Endometrial microvascular endothelial cells (primary cell): ENCODE results near the gene TP63. TPM values are rescaled to one million over a fixed set of nuclear protein-coding genes. Genes with fewer than 3 reads are reported as not detected.

Experiments used
- in situ Hi-C: cut with HindIII; loops from 2 replicates; pipeline ENCODE4 v1.10.0; 2017; ENCODE audit warnings: low sequenced_read_pairs, low pct_unique_long_range_greater_than_20kb; ENCODE audit errors: inconsistent ontology term
- total RNA-seq: library from RNA; depleted of rRNA; stranded (reverse); fragments of >200 nt; gene quantifications from one replicate; pipeline ENCODE4 v1.2.3, GENCODE V29; 2015; ENCODE audit errors: inconsistent ontology term

TP63 gene
- total RNA-seq, 1 donor from 2014 or later: not detected

DNA sequence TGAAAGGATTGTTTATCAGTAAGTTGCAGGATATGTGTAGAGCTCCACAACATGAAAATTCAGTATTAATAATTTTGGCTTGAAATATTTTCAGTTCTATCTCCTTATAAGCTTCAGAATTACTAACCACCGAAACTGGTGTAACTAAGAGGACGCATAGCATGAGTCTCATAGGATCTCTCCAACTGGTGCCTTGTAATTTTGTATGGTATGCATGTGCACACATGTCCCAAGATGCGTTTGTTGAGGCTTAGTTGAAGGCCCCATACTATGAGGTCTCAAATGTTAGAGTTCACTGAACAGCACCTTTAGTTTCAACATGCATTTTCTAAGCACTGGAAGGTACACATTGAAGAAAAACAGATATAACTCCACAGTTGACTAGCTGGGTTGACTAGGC is 195.4 kb downstream of the TP63 start:
- in situ Hi-C loops: no loop called here

- in situ Hi-C loops: no loop called here
These were observed 195.9 kb downstream of the TP63 start for GRCh38 chr3:189827108-189827507.

GRCh38 chr3:189830401-189830800 is 199.2 kb downstream of the TP63 start:
- in situ Hi-C loops: no loop called here

GRCh38 chr3:189833266-189833665 is 202.1 kb downstream of the TP63 start:
- in situ Hi-C loops: no loop called here

DNA sequence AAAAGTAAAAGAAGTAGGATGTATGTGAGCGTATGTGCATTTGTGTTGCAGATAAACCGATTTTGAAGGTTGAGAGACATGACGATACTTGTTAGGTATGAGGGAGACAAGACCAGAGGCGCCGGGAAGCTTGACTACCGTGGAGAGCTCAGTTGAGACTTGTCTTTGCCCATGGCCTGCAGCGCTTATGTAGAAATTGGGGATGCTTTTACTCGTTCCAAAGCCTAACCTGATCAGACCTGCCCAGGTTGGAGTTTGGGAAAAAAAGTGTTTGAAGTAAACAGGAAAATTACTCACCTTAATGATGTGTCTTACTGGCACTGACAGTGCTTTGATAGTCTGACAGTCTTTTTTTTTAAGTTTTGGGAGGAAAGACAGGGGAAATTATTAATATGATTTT is 202.8 kb downstream of the TP63 start:
- in situ Hi-C loops: no loop called here

DNA sequence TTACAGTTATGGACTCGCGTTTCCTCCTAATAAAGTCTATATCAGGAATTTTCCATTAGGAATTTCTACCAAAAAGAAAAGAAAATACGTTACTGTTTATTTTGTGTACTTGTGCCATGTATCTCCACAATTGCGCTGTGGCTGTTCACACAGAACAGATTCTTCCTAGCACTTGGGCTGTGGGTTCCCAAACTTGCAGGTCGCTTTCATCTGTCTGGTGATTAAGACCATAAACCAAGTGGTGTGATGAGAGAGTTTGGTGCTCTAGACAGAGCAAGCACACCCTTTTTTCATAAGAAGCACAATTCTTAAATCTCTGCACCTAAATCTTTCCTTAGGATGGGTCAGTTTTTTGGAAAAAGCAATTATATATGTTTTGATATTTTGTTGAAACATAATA is 203.3 kb downstream of the TP63 start:
- in situ Hi-C loops: no loop called here

DNA sequence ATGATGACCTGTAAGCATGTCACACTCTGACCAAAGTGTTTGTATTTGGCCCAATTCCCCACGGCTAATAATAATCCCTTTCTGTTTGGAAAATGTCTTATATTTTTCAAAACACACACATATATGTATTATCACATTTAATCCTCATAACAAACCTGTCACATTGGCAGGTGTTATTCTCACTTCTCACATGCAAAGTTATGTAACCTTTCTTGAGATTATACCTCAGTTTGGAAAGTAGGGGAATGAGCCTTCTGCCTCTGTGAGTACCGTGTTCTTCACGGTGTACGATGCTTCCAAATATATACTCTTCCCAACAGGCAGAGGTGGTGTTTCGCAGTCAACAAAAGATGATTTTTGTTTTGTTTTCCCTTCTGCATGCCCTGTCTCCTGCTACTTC is 205.6 kb downstream of the TP63 start:
- in situ Hi-C loops: no loop called here

DNA sequence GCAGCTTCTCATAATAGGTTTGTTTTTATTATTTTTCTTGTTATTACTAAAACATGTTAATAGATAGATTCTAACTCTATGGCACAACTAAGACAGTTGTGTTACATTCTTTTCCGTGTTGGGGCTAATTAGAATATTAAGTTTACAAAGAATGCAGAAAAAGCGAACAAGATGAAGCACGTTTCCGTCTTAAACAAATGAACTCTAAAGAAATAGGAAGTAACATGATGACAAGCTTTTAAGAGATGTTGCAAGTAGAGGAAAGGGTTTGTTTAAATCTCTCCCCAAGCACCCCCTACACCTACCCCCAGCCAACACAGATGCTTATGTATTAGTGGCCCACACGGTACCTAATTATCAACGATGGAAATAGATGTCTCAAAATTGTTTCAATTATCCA is 207.1 kb downstream of the TP63 start:
- in situ Hi-C loops: no loop called here

DNA sequence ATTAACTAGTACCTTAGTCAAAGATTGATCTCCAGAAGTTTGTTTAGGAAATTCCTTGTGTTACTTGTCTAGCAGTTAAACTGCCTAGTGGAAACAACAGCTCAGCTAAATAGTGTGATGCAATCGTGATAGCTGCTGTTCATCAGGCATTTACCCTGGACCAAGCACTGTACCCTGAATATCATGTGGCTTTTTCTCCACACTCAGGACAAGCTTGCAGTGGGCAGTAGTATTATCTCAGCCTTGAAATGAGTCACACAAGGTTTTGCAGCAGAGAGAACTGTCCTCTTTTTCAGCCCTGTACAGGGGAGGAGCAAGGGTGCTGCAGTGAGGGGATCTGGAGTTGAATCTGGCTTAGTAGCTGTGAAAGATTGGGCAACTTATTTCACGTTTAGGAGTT is 208.4 kb downstream of the TP63 start:
- in situ Hi-C loops: no loop called here

- in situ Hi-C loops: no loop called here
These were observed 210.4 kb downstream of the TP63 start for GRCh38 chr3:189841473-189842205.

DNA sequence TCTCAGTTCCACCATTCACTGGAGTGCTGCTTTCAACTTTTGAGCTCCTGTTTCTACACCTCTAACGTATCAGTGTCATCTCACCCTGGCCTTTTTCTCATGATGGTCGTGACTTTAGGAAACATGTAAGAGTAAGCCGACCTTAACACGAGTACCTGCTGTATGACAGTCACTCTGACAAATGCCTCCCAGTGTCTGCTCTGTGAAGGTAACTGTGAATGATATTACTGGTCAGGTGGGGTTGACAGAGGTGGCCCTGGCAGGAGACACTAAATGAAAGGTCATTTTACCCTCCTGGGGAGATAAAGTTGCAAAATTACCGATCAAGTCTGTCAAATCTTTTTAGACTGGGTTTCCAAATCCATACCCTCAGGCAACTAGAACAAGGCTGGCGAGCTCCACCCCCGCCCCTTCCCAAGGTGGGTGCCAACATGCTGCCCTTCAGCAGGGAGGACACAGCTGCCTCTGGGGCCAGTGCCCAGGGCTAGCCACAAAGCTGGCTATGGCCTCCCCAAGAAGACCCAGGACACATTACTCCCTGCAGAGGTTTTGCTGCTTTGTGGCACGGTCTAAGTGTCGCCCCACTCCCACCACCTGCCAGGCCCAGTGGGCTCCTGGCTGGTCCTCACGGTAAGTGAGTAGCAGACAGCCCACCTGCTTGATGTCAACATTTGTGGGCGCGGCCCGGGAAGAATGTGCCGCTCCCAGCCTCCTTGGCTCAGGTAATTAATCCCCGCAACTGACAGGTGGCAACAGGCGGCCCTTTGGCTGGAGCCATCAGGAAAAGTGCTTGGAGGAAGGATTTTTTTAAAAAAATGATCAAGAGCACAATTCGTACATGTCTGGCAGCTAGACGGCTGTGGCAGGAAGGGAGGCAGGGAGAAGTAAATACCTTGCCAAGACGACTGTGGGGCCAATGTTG is 211.8 kb downstream of the TP63 start:
- in situ Hi-C loops: no loop called here

DNA sequence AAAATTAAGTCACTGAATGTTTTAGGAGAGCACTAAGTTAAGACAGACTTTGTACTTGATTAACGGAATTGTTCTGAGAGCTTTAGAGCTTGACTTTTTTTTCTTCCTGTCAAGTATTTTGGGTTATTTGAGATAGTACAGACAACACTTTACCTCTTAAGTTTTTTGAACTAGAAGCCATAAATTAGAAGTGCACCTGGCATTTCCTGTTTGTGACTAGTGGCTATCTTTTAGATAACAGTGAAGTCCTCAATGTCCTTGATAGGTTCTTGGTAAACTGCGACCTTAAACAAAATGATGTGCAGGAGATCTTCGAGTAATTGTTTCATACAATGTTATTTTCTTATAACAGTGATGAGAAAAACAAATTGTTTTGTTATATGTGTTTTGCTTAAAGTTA is 213.9 kb downstream of the TP63 start:
- in situ Hi-C loops: no loop called here

GRCh38 chr3:189848395-189849040 is 217.3 kb downstream of the TP63 start:
- in situ Hi-C loops: no loop called here

DNA sequence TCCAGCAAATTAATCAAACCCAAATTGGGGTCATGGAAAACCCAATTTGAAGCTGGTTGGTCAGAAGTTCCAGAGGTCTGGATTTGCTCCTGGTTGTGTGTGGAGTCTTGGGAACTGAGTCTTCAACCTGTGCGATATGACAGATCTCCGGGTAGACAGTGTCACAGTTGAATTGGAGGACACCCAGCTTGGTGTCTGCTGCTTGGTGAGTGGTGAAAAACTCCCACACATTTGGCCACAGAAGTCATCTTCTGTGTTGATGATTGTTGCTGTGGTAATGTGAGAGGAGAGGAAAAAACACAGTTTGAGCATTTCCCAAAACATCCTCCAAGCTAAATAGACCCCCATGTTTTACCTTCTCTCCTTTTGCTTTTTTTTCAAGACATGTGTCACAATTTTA is 218.1 kb downstream of the TP63 start:
- in situ Hi-C loops: no loop called here

GRCh38 chr3:189851682-189852081 is 220.5 kb downstream of the TP63 start:
- in situ Hi-C loops: no loop called here

DNA sequence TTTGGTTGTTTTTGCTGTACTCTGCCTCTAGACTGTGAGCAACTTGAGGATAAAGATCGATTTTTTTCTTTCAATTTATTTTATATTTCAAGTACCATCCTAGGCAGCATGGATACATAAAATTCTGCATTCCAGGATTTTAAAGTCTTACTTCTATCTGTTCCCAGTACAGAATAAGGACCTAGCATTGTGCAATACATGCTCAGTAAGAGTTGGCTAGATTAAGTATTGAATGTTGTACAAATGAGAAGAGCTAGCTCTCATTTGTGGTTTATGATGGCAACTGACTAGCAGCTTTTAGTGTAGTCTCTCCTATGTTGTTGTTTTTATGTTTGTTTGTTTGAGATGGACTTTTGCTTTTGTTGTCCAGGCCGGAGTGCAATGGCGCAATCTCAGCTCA is 222.7 kb downstream of the TP63 start:
- in situ Hi-C loops: no loop called here

- in situ Hi-C loops: no loop called here
These were observed 229.1 kb downstream of the TP63 start for GRCh38 chr3:189860296-189860695.

GRCh38 chr3:189862385-189862998 is 231.3 kb downstream of the TP63 start:
- in situ Hi-C loops: no loop called here

- in situ Hi-C loops: no loop called here
These were observed 231.8 kb downstream of the TP63 start for GRCh38 chr3:189863031-189863430.
